Measurements from ENCODE around the gene SCAI.

Gene SCAI

DNA sequence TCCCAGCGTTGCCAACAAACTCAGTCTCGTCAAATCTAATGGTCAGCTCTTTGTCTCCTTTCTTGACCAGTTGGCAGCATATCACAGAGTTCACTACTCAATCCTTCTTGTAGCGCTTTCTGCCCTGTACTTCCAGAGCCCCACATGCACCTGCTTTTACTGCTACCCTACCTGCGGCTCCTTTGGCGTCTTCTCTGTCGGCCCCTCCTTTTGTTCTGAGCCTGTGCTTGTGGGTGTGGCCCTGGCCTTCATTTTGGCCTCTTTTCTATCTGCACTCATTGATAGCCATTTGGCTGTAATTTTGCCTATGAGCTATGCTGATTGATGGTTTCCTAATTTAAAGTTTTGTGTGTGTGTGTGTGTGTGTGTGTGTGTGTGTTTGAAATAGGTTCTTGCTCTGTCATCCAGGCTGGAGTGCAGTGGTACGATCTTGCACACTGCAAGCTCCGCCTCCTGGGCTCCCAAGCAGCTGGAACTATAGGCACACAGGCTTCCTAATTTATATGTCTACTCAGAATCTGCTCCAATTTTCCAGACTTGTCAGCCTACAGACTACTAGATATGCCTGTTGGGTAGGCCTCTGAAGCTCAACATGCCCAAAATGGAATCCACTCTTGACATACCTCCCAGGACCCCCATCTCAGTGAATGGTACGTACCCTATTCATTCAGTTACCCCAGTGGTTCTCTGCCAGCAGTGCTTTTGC, 249.1 kb downstream of the SCAI start:
- Histone ChIP-seq H3K18ac (ENCODE audit: low read depth in 1 of 2, low read length in 2 of 2) (no peak overlapping the region), H4K8ac (ENCODE audit: low read length) (no peak overlapping the region), H2BK15ac (ENCODE audit: low read depth, poor library complexity, severe bottlenecking) (no peak overlapping the region), H3K27ac (ENCODE audit: low read length, poor library complexity, severe bottlenecking) (no peak overlapping the region), H2AFZ (ENCODE audit: low read depth, low read length) (no peak overlapping the region), H3K23ac (ENCODE audit: low read length in 2 of 2) (no peak overlapping the region), H3K4me3 (ENCODE audit: insufficient read depth in 1 of 2, low read depth in 1 of 2, low read length in 2 of 2) (no peak overlapping the region), H2BK5ac (ENCODE audit: low read depth, low read length, poor library complexity, severe bottlenecking) (no peak overlapping the region), H3K4me1 (ENCODE audit: control insufficient read depth, insufficient read depth, low read depth, low read length) (no peaks in the 10 kb centered on the region), H3K27me3 (ENCODE audit: control insufficient read depth in 1 of 2, insufficient read depth in 1 of 2, low read length in 2 of 2) (no peaks in the 10 kb centered on the region), H2AK5ac (ENCODE audit: low read length, severe bottlenecking) (no peak overlapping the region), H3K4ac (ENCODE audit: low read depth in 1 of 2, low read length in 2 of 2) (no peak overlapping the region), H3K4me2 (ENCODE audit: low read length, poor library complexity, severe bottlenecking) (no peak overlapping the region), H3K9me3 (ENCODE audit: control insufficient read depth, low read length) (no peaks in the 10 kb centered on the region), H3K14ac (ENCODE audit: low read length in 2 of 2) (no peak overlapping the region), H2BK120ac (ENCODE audit: low read depth, low read length) (no peak overlapping the region), H4K91ac (ENCODE audit: low read length) (no peak overlapping the region), H2BK12ac (ENCODE audit: low read length in 2 of 2) (no peak overlapping the region), H3K9ac (ENCODE audit: low read length) (peak overlapping the region; percentile 40), H3K36me3 (ENCODE audit: control insufficient read depth in 1 of 2, insufficient read depth in 2 of 2, low read depth in 1 of 2, low read length in 2 of 2) (peaks cover 43 to 73% of the 10 kb centered on the region in 2 experiments), H3K79me1 (replicated peaks; ENCODE audit: low read length, poor library complexity, severe bottlenecking) (peaks cover 8% of the 10 kb centered on the region)
- DNase-seq = no peak
- 96% methylated on average over 9 of the region's 9 CpGs for WGBS
